ENCODE data around the gene STIL.
"Not testable (repeated sequence)": the region's sequence is repeated elsewhere in the genome, so short reads cannot be mapped to it uniquely, and the experiment has no call there.

The STIL gene

DNA sequence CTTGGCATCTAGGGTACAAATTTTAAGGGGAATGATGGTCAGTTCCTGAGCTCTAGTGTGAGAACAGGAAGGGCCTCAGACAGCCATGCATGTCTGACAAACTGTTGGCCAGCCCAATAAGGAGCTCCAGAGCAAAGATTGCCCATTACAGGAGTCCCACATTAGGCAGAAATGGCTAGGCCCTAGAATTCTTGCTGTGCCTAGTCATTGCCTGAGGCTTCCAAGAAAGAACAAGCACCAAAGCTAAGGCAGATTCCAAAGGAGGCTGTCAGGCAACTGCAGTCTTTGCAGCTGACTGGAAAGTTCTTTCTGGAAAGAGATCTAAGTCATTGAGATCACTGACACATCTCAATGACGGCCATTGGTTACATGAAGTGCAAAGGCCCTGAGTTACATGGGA is 3.9 kb upstream of the STIL start:
- no peak for DNase-seq

DNA sequence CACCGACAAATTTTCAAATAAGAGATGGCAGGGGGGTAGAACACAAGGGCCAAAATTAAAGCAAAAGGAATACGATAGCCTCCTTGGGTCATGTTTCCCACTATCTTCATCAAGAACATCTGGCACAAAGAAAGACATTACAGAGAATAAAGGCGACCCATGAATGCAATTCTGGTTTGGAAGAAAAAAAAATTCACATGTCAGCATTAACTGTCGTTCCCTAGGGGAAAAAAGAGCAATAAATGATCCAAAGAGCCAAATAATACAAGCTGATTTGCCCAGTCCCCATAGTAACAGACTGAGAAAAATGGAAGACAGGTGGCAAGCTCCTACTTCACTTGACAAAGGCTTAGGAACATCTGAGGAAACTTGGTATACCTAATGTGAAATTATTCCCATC is 4.5 kb downstream of the STIL start:
- no peak for DNase-seq

DNA sequence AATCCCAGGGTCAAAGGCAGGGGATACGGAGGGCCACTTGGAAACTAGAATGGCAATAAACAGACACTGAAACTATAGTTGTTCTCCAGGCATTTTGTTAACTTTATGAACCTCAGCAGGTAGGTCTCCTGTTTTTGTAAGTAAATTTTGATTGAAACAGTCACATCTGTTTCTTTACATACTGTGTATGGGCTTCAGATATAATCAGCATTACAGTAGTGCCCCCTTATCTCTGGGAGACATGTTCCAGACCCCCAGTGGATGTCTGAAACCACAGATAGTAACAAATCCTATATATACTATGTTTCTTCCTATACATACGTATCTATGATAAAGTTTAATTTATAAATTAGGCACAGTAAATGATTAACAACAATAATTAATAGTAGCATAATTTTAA is 11.5 kb downstream of the STIL start:
- no peak for DNase-seq

- DNase-seq, result no peak
Measured at GRCh38 chr1:47298025-47298699, 15.8 kb downstream of the STIL start.

- DNase-seq, result no peak
Measured at GRCh38 chr1:47295579-47295978, 18.4 kb downstream of the STIL start.

DNA sequence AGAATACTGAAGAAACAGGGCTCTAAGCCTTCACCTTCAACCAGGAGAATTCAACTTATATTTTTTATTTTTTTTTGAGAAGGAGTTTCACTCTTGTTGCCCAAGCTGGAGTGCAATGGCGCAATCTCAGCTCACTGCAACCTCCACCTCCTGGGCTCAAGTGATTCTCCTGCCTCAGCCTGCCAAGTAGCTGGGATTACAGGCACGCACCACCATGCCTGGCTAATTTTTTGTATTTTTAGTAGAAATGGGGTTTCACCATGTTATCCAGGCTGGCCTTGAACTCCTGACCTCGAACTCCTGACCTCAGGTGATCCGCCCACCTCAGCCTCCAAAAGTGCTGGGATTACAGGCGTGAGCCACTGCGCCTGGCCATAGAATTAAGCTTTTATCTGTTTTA is 19.1 kb downstream of the STIL start:
- not testable (repeated sequence) for DNase-seq

DNA sequence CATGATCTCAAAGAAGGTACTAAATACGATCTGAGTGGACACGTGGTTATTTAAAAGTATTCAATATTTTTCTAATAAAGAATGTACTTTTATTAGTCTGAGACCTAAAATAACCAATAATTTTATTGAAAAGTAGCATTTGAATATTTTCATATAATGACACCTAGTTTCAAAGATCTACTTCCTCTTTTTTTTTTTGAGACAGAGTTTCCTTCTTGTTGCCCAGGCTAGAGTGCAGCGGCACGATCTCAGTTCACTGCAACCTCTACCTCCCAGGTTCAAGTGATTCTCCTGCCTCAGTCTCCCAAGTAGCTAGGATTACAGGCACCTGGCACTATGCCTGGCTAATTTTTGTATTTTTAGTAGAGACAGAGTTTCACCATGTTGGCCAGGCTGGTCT is 25.8 kb downstream of the STIL start:
- not testable (repeated sequence) for DNase-seq

DNA sequence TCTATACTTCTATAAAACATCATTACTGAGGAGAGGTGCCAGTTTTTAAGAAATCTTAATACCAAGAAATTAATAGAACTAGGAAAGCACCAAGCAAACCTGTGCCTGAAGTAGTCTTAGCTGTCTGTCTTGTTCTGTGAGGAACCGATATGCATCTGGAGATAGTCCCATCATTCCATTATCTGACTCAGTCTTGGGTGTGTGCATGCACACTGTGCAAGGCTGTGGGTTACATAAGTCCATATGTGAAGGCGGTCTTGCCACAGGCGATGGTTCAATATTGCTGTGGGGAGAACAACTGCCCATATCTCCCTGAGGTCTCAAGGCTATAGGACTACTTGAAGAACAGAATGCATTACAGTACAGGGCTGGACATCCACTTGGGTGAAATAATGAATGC is 33.8 kb downstream of the STIL start:
- DNase-seq, result no peak

DNA sequence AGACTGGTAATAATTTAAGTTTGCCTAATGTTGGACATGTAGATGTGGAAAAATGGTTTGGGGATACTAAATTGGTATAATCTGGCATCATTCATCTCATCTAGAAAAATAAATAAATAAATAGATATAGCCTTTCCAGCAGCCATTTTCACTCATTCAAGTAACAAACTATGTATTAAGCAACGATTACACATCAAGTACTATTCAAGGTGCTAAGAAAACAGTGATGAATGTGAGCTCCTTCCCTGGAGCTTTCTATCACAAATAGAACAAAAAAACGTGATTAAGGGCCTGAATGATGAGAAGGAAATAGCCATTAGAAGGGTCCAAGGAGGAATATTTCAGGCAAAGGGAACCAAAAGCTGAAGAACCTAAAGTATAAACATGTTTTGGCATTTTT is 37.1 kb downstream of the STIL start:
- no peak for DNase-seq

- DNase-seq, result not testable (repeated sequence)
Measured at GRCh38 chr1:47275811-47276210, 38.1 kb downstream of the STIL start.

GRCh38 chr1:47265529-47265928 is 48.4 kb downstream of the STIL start:
- not testable (repeated sequence) for DNase-seq

DNA sequence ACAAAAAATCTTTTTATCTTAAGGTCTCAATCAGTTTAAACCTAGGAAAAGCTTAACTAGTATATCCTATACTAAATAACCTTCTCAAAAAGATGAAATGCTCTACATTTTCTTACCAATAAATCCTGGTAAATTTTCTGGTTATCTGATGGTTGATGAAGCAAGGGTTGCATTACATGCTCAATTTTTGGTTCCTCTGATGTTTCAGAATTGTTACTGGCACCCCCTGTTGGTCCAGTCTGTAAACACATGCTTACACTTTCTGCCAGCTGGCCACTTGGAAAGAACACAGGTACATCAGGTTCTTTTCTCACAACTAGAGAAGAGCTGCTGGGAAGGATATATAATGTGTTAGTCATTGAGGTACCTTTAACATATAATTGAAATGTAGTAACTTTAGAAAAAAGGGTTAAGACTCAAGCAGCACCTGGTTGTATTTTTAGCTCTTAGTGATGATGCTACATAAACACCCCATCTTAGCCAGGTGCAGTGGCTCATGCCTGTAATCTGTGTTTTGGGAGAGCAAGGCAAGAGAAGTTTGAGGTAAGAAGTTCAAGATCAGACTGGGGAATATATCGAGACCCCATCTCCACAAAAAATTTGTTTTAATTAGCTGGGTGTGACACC is 51.0 kb downstream of the STIL start:
- peak; percentile 14 to 35 for DNase-seq

GRCh38 chr1:47257224-47257623 is 56.7 kb downstream of the STIL start:
- no peak for DNase-seq

DNA sequence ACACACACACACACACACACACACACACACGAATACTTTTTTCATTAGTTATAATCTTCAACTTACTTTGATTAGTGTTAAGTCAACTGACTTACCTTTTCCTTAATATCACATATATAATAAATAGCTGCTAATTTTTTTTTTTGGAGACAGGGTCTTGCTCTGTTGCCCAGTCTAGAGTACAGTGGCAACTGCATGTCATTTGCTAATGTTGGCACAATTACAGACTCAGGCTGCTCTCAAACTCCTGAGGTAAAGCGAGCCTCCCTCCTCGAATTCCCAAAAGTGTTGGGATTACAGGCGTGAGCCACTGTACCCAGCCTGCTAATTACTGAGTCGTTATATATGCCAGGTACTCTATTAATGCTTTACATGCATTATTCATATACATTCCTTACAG is 61.2 kb downstream of the STIL start:
- no peak for DNase-seq

GRCh38 chr1:47252369-47252768 is 61.6 kb downstream of the STIL start:
- DNase-seq, result no peak

DNA sequence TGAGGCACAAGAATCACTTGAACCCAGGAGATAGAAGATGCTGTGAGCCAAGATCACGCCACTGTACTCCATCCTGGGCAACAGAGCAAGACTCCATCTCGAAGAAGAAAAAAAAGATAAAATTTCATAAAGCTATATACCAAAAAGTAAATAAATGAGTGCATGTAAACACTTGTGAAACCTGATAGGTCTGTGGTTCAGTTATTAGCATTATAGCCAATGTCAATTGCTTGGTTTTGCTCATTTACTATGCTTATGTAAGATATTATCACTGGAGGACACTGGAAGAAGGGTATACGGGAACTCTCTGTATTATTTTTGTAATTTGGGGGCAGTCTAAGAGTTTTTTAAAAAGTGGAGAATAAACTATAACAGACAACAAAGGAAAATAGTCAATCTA is 64.2 kb downstream of the STIL start:
- no peak for DNase-seq

DNA sequence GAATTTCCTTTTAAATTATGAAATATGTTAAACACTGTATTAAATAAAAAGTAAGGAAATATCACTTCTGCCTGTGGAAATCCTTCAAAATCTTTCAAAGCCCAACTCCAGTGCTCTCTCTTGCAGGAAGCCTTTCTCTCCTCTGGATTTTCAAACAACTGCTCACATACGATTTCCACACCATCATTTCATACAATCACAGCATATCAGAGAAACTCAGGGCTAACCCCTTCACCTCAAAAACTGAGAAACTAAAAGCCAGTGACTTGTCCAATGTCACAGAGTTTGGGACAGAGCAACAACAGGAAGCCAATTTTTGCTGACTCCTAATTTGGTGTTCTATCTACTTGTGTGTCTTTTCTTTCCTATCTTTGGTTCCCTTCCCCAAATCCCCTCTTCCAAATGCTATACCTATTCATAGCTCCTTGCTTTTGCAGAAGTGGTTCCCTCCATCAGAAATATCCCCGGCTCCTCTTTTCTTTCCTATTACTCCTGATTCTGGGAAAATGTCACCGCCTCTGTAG is 69.5 kb downstream of the STIL start:
- no peak for DNase-seq

GRCh38 chr1:47243910-47244309 is 70.0 kb downstream of the STIL start:
- DNase-seq, result no peak

DNA sequence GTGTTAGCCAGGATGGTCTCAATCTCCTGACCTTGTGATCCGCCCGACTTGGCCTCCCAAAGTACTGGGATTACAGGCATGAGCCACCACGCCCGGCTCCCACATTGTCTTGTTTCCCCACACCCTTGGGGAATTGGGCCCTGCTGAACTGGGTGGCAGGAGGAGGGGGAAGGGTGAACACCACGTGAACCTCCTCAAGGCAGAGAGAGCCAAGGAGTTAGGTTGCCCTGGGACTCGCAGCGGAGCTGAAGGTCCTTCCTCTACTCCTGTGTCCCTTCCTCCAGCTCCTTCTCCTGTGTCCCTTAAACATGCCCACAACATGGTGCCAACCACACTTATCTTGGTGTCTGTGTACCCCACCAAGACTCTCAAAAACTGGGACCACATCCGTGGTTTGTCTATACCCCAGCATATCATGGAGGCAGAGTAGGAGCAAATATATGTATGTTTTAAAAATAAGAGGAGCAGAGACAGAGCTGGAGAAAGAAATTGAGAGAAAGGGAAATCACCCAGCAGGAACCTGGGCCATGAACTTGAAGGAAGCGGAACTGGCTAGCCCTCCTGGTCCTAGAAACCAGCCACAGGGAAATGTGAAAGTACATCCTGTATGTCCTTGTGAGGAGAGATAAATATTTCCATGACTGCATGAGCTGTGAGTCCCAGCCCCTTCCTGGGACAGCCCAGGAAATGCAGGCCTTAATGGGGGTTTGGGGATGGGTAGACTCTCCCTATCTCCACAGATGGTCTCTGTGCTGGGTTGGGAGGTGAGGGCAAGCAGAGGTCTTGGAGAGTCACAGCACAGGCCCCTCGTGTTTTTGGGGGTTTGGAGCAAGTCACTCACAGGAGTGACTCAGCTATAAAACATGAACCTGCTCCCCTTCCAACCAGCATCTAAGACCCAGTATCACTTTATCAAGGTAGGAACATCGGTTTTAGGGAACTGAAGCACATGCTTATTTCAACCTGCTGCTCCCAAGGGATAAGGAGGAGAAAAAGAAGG is 72.5 kb downstream of the STIL start:
- DNase-seq, result no peak

DNA sequence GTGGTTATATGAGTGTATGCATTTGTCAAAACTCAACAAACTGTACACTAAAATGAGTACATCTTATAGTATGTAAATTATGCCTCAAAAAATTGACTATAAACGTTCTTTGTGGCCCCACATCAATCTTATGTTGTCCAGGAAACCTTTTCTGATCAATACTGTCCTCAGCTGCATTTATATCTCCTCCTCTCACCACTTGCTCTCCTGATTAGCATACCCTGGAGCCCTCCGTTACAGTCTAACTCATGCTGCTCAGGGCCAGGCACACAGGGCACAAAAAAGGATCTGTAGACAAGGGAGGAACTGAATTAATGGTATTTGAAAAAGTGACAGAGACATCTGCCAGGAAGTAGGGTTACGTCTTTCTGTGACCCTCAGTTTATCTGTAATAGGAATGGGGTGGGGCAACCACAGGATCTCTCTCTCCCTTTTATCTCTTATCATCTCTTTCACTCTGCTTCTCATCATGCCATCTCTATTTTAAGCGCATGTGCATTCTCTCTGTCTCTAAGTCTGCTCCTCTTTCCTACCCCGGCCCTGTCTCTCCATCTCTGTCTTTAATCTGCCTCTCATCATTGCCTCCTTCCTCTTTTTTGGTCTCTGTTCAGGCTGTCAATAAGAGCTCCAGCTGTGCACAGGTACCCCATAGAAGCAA is 74.9 kb downstream of the STIL start:
- no peak for DNase-seq

- DNase-seq, result no peak
Measured at GRCh38 chr1:47235806-47236205, 78.1 kb downstream of the STIL start.

DNA sequence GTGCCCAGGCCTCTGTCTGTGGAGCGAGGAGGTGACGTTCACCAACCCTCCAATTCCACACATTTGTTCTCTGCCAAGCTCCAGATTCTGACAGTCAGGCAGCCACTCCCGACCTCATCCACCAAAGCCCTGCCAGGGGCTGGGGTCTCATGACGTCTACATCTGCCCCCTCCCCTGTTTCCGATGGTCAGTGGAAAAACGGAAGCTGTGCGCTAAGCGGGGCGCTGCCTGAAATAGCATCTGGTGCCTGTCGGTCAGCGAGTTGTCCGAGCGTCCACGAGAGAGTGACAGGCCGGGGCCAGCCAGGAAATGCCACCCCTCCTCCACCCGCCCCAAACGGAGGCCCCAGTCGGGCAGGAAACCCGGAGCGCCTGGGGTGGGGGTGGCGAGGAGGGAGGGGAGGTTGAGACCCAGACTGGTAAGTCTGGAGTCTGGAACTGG is 78.7 kb downstream of the STIL start:
- no peak for DNase-seq

- no peak for DNase-seq
Measured at GRCh38 chr1:47233186-47233585, 80.8 kb downstream of the STIL start.
